GM18520 (cell line): ENCODE results near the gene UBASH3B.
"Not testable (repeated sequence)": the region's sequence is repeated elsewhere in the genome, so short reads cannot be mapped to it uniquely, and the experiment has no call there.

Experiments used
- ATAC-seq: cut with Tn5 transposase; IDR thresholded peaks from one replicate; pipeline ENCODE4 v1.9.1; 2021; ENCODE audit not compliant: unreplicated experiment

UBASH3B gene

DNA sequence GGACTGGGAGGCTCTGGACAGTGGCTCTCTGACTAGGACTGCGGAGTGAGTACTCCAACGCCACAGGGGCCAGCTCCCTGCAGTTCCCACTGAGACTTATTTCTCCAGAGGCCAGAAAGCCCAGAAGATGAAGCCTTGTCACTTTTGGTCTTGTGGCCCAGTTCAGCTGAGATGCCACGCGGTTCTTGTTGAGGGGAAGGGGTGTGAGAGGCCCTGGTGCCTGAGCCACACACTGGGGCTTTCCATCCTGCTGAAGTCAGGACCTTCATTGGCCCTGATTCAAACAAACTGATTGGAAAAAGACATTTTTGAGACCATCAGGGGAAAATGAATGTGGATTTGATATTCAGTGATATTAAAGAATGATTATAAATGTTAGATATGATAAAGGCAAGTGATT, 73.6 kb downstream of the UBASH3B start:
- ATAC-seq: no peak

DNA sequence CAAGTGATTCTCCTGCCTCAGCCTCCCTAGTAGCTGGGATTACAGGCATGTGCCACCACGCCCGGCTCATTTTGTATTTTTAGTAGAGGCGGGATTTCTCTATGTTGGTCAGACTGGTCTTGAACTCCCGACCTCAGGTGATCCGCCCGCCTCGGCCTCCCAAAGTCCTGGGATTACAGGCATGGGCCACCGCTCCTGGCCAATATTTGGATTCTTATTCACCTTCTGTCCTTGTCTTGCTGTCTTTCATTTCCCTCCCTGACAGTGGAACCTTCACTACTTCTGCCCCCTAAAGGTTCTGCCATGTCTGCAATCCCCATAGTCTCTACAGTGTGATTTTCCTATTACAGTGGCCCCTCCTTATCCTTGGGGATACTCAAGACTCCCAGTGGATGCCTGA, 75.2 kb downstream of the UBASH3B start:
- ATAC-seq: not testable (repeated sequence)

DNA sequence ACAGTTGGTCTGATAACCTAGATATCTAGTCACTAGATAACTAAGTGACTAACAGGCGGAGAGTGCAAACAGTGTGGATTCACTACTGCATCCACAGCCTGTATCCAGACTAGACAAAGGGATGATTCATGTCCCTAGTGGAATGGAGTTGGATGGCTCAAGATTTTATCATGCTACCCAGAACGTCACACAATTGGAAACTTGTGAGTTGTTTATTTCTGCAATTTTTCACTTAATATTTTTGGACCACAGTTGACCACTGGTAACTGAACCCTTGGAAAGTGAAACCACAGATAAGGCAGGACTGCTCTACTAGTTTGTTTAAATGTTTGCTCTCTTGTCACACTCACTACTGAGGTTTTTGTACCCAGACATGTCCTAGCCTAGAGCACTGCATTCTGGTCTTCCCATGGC, 76.0 kb downstream of the UBASH3B start:
- no peak for ATAC-seq

DNA sequence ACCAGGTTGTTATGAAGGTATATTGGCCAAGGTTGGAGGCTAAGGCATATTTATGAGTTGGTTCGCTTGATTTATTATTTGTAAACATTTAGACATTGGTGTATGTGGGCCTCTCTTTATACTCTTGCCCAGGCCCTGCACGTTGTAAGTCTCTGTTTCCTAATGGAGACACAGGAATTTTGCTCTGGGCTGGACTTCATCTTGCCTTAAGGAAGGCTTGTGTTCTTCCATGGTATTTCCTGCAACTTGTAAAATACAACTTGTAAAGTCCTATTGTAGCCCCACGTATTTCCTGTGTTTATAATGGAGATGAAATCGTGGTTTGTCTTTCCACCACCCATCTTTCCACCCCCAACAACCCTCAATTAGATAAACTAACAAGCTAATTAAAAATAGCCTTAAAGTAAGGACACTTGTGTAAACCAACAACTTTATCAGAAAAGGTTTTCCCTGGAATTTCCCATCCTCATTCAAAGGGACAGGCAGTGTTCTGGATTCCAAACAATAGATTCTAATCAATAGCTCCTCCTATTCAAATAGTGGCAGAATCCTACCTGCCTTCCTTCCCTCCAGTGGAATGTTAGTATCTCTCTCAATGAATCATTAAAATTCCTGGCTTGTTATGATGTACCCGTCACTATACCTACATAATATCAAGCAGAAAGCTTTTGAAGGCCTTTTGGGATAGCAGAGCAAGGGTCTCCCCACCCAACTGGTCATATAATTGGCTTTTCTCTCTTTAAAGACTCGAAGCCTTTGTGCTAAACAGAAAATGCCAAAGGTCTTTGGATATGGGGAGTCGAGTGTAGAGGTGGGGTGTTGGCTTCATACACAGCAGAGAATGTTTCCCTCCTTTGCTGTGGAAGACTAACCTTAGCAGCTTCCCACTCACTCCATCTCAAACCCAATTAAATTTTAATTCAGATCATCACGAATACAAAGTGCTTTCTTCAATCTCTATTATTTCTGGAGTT, 77.1 kb downstream of the UBASH3B start:
- ATAC-seq: no peak

DNA sequence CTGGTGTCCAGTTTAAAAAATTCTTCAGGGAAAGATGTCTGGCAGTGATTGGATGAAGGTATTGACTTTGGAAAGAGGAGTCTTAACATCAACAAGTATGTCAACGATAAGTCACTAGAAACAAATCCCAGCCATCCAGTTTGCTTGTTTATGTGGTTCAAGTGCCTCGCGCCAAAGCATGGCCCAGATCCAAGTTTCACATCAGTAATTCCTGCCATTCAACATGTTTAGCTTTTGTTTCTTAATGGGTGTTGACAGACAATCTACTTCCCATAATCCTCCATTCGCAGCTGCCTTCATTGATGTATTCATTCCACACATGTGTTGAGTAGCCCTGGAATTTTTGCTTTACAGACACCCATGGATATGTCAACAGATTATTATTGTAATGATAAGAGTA, 77.8 kb downstream of the UBASH3B start:
- ATAC-seq: no peak

DNA sequence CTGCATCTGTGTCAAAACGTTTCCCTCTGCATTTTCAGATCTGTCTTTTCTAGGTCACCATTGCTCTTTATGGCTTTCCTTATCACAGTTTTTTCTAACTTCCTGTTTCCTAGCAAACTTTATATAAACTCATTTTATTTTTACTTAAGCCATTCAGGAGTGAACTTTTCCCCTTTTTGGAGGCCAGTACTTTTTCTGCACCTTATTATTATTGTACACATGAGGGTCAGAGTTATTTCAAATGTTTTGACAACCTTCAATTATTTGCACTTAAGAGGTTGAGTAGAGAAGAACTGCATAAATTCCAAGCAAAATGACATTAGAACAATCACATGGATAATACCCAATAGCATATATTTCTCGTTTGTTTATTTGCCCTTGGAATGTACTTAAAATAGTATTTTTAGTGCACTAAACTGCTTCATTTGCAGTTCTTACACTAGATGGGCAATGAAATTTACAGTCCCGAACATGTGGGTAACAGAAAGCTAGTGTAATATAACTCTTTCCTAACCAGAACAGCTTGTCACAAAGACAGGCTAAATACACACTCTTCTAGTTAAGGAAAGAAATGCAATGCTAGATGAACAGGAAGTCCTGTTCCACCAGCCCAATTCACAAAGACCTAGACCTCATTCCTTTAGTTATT, 79.5 kb downstream of the UBASH3B start:
- no peak for ATAC-seq

DNA sequence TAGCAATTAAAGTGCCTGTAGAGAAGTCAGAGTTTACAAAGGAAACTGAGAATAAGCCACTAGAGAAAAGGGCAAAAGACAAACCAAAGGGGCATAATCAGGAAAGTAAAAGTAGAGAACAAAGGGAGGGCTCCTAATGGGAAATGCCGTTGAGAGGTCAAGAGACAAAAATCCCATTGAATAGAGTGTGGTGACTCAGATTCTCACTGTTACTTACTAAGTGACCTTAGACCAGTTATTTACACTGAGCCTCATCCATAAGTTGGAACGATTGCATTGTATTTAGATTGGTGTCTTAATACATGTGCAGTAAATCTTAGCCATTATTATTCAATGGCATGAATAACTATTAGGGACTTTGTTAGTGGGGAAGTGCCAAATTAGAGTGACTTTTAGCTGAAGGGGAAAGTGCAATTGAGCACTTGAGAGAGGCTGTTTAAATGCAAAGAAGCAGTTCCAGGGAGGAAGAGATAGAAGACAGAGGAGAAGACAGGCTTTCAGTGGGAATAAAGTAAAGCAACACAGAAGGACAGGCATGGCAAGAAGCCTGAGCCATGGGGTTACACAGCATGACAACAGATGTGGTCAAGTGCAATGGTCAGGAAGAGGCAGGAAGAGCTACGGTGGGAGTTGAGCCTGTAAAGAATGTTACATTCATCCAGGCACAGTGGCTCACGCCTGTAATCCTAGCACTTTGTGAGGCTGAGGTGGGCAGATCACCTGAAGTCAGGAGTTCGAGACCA, 82.6 kb downstream of the UBASH3B start:
- no peak for ATAC-seq

DNA sequence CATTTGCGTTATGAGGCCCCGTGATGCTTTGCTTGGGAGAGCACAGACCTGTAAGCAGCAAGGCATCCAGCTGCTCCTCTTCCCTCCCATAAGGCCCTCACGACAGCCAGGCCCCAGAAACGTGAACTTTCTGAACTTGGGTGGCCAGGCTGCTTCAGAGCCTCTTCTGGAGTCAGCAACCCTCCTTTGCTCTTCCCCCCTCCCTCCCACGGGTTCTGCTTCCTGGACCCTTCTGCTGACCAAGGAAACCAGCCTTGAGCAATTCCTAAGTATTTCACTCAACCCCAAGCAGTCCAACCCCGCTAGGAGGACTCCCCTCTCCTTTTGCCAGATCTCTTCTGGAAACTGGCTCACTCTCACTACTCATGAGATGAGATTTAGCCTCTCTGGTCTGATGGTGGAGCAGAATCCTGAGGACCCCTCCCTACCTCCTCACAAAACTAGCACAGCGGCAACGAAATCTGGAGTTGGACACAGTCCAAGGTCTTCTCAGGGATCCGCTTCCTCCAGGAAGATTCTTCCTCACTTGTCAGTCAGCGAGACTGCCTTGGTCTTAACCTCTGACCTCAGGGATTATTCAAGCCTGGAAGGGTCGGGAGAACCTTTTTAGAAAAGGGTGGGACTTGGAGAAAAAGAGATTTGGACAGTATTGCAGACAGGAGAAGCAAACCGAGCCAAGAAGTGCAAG, 86.2 kb downstream of the UBASH3B start:
- ATAC-seq: no peak

DNA sequence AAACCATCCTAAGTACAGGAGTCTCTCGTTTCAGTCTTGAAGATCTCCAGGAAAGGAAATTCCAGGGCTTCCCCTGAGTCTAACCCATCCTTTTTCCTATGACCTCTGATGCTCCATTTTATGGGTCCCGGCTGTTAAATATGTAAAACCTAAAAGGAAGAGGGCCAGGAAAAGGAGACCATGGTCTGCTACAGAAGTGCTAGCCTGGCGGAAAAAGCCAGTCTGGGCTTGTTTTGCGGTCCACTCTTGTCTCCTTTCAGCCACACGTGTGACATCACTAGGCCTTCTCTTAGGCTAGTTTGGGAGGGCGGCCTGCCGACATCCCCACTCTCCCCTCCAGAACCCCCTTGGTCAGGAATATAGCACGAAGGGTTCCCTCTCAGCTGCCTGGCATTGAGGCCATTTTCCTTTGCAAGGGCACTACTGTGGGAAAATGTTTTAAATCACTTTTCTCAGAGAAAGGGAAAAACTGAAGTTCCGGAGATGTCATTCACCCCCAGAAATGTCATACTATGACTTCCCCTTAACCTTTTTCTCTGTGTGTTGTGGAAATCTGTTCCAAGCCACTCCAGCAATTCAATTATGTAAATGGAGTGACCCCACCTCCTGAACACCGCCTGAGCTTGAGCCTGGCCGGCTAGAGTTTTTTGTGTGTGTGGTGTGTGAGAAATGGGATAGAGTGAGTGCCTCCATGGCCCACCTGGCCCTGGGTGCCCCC, 86.9 kb downstream of the UBASH3B start:
- ATAC-seq: no peak

DNA sequence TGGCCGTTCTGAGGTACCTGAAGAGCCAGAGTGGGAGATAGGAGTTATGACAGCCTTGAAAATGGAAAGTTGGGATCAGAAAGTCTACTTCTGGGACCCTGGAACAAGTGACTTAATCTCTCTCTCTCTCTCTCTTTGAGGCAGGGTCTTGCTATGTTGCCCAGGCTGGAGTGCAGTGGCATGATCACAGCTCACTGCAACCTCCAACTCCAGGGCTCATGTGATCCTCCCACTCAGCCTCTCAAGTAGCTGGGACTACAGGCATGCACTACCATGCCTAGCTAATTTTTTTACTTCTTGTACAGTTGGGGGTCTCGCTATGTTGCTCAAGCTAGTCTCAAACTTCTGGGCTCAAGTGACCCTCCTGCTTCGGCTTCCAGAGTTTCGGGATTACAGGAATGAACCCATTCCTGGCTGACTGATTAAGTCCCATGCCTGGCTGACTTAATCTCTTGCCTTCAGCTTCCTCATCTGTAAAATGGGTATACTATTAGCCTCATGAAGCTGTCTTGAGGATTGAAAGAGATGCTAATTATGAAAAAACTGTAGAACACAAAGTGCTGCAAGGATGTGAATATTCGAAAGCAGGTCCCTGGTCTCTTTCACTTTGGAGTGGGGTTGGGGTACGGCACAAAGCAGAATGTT, 87.7 kb downstream of the UBASH3B start:
- ATAC-seq: no peak

DNA sequence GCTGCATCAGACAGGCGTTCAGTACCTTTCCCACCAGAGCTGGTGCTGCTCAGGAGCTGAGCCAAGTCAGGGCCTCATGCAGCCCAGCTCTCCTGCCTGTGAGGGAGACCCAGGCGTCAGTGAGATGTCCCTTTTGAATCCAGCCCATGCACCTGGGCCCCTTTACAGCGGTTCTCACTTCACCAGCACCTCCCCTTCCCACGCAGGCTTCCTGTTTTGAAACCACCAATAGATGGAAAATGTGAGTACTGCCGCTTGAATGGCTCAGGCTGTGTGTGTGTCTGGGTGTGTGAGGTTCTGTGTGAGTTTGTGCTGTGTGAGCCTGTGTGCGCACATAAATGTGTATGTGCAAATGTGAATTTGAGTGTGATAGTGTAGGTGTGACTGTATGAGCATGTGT, 88.4 kb downstream of the UBASH3B start:
- no peak for ATAC-seq

DNA sequence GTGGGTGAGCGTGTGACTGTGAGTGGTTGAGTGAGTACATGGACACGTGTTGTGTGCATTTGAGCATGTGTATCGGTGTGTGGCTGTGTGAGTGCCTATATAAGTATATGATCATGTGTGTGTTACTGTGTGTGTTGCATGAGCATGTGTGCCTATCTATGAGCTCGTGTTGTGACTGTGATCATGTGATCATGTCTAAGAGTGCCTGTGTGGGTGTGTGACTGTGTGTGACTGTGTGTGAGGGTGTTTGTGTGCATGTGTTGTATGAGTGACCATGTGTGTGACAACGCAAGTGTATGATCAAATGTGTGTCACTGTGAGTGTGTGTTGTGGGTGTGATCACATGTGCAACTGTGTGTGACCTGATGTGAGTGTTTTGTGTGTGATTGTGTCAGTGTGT, 88.8 kb downstream of the UBASH3B start:
- ATAC-seq: no peak

DNA sequence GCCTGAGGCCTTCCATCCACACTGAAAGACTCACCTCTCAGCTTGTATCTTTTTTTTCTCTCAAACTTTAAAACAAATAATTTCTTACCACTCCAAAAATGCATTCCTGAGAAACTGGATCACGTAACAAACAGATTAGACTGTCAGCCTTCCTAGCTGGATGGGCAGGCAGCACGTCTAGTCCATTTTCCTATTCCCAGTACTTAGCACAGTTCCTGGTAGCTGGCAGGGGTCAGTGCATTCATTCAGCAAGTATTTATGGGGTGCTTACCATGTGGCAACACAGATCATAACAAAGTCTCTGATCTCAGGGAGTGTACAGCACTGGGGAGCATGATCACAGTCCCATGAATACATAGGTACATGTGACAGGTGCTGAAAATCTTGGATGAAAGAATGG, 89.6 kb downstream of the UBASH3B start:
- ATAC-seq: no peak

DNA sequence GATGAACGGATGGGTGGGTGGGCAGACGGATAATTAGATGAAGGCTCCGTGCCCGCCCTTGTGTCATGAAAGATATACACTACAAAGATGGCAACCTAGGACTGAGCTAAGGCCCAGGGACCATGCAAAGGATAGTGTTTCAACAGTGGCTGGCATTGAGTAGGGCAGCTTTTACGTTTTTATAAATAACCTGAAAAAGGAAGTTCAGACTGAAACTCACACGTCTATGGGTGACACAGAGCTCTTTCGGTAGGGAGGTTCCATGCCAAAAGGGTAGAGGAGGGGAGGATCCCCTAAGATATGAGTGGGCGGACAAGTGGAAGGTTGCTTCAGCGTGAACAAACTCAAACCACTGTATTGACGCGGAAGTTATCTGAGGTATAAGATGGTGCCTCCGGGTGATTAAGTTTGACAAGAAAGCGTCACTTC, 90.5 kb downstream of the UBASH3B start:
- ATAC-seq: peak; percentile 68

DNA sequence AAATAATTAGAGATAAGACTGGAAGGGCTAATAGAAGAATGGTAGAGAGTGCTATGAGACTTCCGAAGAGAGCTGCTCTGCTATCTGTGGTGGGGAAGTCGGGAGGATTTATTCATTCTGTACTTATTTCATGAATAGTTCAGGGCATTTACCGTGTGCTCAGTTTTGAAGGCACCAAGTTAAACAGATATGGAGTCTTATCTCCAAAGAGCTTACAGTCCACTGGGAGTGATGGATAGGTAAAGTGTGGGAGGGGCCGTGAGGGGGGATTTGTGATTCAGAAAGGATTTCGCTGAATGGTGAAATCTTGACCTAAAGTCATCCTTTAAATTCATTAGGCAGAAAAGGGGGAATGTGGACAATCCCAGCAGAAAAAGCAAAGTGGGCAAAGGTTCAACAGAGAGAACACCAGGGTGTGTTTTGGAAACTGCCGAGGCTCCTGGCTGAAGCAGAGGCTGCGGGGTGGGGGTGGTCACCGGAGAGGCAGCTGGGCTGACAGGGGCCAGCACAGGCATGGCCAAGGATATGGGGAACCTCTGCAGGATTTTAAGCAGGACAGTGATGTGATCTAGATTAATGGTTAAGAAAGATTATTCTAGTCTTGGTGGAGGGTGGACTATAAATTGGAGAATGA, 91.2 kb downstream of the UBASH3B start:
- no peak for ATAC-seq

DNA sequence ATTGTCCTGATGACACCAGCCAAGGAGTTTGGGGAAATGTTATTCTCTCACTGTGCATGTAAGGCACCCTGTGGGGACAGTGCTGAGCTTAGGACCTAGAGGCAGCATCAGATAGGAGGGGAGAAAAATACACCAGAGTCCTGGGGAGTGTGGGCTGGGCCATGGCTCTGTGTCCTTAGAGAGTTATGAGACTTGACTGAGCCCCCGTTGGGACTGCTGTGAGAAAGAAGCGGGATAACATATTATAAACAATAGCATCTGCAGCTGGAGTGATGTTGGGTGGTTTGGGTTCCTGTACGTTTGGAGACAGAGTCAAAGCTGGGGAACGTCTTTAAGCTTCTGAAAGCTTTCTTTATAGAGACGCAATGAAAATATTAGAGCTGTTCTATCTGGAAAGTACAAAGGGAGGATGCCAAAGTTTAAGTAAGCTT, 91.8 kb downstream of the UBASH3B start:
- ATAC-seq: no peak

DNA sequence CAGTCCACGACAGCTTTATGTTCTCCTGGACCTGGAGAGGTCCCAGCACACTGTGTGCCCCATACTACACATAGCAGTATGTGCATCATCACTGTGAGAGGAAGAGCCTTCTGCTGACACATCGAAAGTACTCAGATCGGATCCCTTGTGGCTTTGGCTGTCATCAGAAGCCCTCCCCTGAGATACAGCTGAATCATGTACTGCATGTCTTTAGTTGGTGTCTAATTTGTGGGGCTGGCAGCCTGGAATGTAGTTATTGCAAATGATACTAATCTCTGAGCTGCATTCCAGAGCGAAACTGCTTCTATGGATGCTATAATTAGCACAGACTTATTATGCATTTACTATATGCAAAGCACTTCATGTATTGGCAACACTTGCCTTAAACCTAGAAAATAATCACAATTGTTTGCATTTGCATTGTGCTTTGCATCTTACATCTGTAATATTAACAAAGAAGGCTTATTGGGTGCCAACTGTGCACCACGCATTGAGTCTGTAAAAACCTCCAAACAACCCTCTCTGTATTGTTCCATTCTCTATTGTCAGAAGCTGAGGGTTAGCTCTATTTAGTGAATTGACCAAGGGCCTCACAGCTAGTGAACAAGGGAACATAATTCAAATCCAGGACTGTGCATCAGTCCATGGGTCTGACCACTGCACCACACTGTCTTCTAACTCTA, 93.6 kb downstream of the UBASH3B start:
- peak; percentile 90 for ATAC-seq

DNA sequence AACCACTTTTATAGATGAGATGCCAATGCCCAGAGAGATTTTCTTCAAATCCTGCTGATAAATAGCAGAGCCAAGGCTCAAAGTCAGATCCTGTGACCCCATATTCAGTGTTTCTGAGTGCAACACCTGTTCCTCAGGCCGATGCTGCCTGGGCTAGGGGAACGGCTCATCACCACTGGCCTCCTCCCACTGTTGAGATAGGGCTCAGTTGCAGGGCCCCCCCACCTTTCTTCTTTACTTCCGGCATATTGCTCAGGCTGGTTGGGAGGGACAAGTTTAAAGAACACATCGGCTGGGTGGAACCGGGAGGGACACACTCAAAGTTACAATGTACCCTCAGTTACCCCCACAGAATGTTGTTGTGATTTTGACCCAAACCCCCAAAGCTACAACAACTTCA, 94.5 kb downstream of the UBASH3B start:
- no peak for ATAC-seq
